ENCODE data around the gene NEU2.

- TF ChIP-seq CTCF (IDR thresholded peaks at IDR 0.05; ENCODE audit: poor library complexity) (no peak), EZH2phosphoT487 (IDR thresholded peaks at IDR 0.05; ENCODE audit: low read depth, severe bottlenecking, unreplicated experiment) (no peak), EZH2 (IDR thresholded peaks at IDR 0.05; ENCODE audit: borderline replicate concordance) (no peak)
Measured at GRCh38 chr2:233082222-233082930, 49.9 kb downstream of the NEU2 start.

All from hepatocyte (in vitro differentiated cells).